ENCODE results near the gene ELFN1.

The ELFN1 gene

GRCh38 chr7:1669954-1670893, at the start of gene ELFN1:
TSS of gene ELFN1 (plus strand) at chr7:1670277. CDS start at chr7:1744597, 74,320 bp downstream.
- no peak for DNase-seq

GRCh38 chr7:1620835-1621234, 49.2 kb upstream of the ELFN1 start:
- DNase-seq = no peak

- DNase-seq = no peak
Measured at GRCh38 chr7:1621718-1622117, 48.4 kb upstream of the ELFN1 start.

GRCh38 chr7:1622441-1622840, 47.6 kb upstream of the ELFN1 start:
- no peak for DNase-seq

- no peak for DNase-seq
Measured at GRCh38 chr7:1623810-1624209, 46.3 kb upstream of the ELFN1 start.

GRCh38 chr7:1624999-1625927, 44.8 kb upstream of the ELFN1 start:
- DNase-seq = no peak

- no peak for DNase-seq
Measured at GRCh38 chr7:1626769-1627168, 43.3 kb upstream of the ELFN1 start.

- no peak for DNase-seq
Measured at GRCh38 chr7:1630700-1631336, 39.3 kb upstream of the ELFN1 start.

- no peak for DNase-seq
Measured at GRCh38 chr7:1631678-1632077, 38.4 kb upstream of the ELFN1 start.

- DNase-seq = no peak
Measured at GRCh38 chr7:1632506-1632905, 37.6 kb upstream of the ELFN1 start.

- DNase-seq = no peak
Measured at GRCh38 chr7:1632916-1633785, 36.9 kb upstream of the ELFN1 start.

GRCh38 chr7:1635401-1635800, 34.7 kb upstream of the ELFN1 start:
- DNase-seq = no peak

GRCh38 chr7:1637155-1637554, 32.9 kb upstream of the ELFN1 start:
- DNase-seq = no peak

GRCh38 chr7:1638215-1638661, 31.8 kb upstream of the ELFN1 start:
- no peak for DNase-seq

GRCh38 chr7:1639071-1639470, 31.0 kb upstream of the ELFN1 start:
- DNase-seq = no peak

- no peak for DNase-seq
Measured at GRCh38 chr7:1639532-1640175, 30.4 kb upstream of the ELFN1 start.

GRCh38 chr7:1640376-1641172, 29.5 kb upstream of the ELFN1 start:
- no peak for DNase-seq

- DNase-seq = no peak
Measured at GRCh38 chr7:1641173-1641572, 28.9 kb upstream of the ELFN1 start.

GRCh38 chr7:1641661-1642260, 28.3 kb upstream of the ELFN1 start:
- no peak for DNase-seq

- DNase-seq = no peak
Measured at GRCh38 chr7:1642291-1642731, 27.8 kb upstream of the ELFN1 start.

Data from activated CD4-positive, CD25-positive, alpha-beta regulatory T cell (primary cell).